HUES64 (cell line): ENCODE data around the gene SCN8A. TPM values are rescaled to one million over a fixed set of nuclear protein-coding genes. Genes with fewer than 3 reads are reported as not detected.
"Not testable (repeated sequence)": the region's sequence is repeated elsewhere in the genome, so short reads cannot be mapped to it uniquely, and the experiment has no call there.

Source experiments
- H3K27ac ChIP-seq: 2 replicates; pipeline ENCODE4 v1.7.0; 2013; ENCODE audit warnings: low read depth, low read length, inconsistent platforms
- H3K27me3 ChIP-seq: 2 replicates; pipeline ENCODE4 v1.6.1; 2013; ENCODE audit warnings: mild to moderate bottlenecking, low read length; ENCODE audit not compliant: insufficient read depth
- H3K36me3 ChIP-seq: 2 replicates; pipeline ENCODE4 v1.6.1; 2013; ENCODE audit warnings: mild to moderate bottlenecking, low read length; ENCODE audit not compliant: insufficient read depth
- H3K4me1 ChIP-seq: 2 replicates; pipeline ENCODE4 v1.6.1; 2013; ENCODE audit warnings: mild to moderate bottlenecking, low read length, moderate library complexity; ENCODE audit not compliant: insufficient read depth
- H3K4me3 ChIP-seq: 2 replicates; pipeline ENCODE4 v1.5.1; 2013; ENCODE audit warnings: mild to moderate bottlenecking, low read length, moderate library complexity
- H3K9ac ChIP-seq: 2 replicates; pipeline ENCODE4 v1.6.1; 2013; ENCODE audit warnings: mild to moderate bottlenecking, low read depth, low read length
- H3K9me3 ChIP-seq: 2 replicates; pipeline ENCODE4 v1.6.1; 2013; ENCODE audit warnings: low read depth, low read length; ENCODE audit not compliant: insufficient read depth
- WGBS: fragments of 150-250, 120-280 bp; methylation state at CpG from one replicate; pipeline ENCODE4 v1.1.7; 2013; ENCODE audit warnings: missing lambda C conversion rate; 5-methylcytosine and 5-hydroxymethylcytosine counted together
- polyA plus RNA-seq, 2 experiments: library from polyadenylated mRNA; stranded (reverse); fragments of 50-300 nt; gene quantifications; one replicate each; pipeline ENCODE4 v1.2.3, GENCODE V29; 2013

The SCN8A gene
- polyA plus RNA-seq (2013, experiment 1 of 2), result 4.5 TPM
- polyA plus RNA-seq (2013, experiment 2 of 2), result 5.6 TPM

DNA sequence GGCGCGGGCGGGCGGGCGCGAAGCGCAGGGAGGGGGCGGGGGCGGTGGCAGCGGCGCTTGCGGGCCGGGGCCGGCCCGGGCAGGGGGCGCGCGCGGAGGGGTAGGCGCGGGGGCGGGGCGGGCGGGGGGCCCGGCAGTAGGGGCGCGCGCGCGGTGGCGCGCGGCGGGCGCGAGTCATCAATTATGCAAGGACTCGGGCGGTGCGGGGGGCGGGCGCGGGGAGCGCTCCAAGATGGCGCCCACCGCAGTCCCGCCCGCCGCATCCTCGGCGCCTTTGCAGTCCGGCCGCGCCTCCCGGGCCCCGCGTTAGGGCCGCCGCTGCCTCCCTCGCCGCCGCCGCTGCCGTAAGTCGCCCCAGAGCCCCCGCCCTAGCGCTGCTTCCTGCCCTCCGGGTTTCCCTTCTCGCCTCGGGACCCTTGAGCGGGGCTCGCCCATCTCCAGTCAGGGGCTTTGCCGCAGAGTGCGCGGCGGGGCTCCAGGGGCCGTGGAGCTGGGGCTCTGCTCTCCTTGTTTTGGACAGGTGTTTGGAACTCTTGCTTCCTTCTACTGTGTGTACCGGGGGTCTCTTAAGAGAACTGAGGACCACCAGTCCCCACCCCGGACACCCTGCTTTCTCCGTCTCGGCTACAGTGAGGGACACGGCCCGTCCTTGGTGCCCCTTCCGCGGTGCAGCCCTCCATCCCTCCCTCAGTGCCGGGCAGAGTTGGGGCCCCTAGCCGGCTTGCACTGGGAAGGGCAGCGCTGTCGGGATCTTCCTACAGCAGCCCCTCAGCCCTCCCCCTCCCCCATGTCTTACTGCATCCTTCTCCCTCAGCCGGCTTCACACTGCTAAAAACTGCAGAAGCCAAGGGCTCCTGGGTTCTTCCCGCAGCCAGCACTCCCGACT is at the start of gene SCN8A:
SCN8A (plus strand) TSS at position 218 of the 886 bp plus-strand sequence. CDS start 71,585 bp downstream, outside the sequence.
- H3K9ac ChIP-seq, result peak within 1 kb of the TSS; percentile 76
- H3K27ac ChIP-seq, result peak within 1 kb of the TSS; percentile 77
- no peaks in the 10 kb centered on the region for H3K36me3 ChIP-seq
- WGBS, result under 1% methylated on average over 91 of the region's 91 CpGs
- H3K27me3 ChIP-seq, result peaks cover 15% of the 10 kb centered on the region
- no peaks in the 10 kb centered on the region; the same call in 1 of the 2 replicates for H3K4me1 ChIP-seq
- no peaks in the 10 kb centered on the region for H3K9me3 ChIP-seq
- peak within 1 kb of the TSS; percentile 91 for H3K4me3 ChIP-seq

DNA sequence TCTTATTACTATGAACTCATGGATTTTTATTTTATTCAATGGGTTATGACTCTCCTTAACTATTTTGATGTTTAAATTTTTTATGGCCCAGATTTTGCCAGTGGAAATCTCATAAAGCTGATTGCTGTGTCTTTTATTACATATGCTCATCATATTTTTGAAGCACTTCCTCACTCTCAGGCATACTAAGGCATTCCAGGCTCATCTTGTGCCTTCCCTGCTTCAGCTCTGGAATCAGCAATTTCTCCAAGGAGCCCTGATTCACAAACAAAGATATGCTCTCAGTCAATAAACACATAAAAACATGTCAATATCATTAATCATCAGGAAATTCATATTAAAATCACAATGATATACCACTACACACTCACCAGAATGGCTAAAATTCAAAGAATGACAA is 44.9 kb upstream of the SCN8A start:
- H3K9ac ChIP-seq, result no peak overlapping the region
- no peaks in the 10 kb centered on the region for H3K9me3 ChIP-seq
- peaks cover 12% of the 10 kb centered on the region; the same call in 1 of the 2 replicates for H3K4me1 ChIP-seq
- H3K36me3 ChIP-seq, result no peaks in the 10 kb centered on the region
- no peak overlapping the region for H3K4me3 ChIP-seq
- no peaks in the 10 kb centered on the region for H3K27me3 ChIP-seq
- no peak overlapping the region for H3K27ac ChIP-seq

DNA sequence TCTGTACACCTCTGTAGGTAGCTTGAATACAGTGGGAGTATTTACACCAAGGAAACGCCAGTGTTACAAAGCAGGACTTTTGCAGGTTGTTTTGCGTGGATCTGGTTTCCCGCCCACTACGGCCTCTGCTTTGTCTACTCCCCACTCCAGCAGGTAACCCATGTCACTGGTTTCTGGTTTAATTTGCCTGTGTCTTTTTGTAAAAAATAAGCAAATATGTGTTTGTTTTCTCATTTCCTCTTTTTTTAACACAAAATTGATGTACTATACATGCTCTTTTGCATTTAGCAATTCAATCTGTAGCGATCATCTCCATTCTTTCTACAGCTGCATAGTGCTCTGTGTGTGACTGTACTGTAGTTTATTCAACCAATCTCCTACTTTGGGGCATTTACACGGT is 43.4 kb upstream of the SCN8A start:
- Histone ChIP-seq H3K4me3 (no peak overlapping the region), H3K9ac (no peak overlapping the region), H3K27ac (no peak overlapping the region), H3K4me1 (peaks cover 12% of the 10 kb centered on the region; the same call in 1 of the 2 replicates), H3K36me3 (no peaks in the 10 kb centered on the region), H3K9me3 (no peaks in the 10 kb centered on the region), H3K27me3 (no peaks in the 10 kb centered on the region)
- 87% methylated on average over 6 of the region's 6 CpGs for WGBS

DNA sequence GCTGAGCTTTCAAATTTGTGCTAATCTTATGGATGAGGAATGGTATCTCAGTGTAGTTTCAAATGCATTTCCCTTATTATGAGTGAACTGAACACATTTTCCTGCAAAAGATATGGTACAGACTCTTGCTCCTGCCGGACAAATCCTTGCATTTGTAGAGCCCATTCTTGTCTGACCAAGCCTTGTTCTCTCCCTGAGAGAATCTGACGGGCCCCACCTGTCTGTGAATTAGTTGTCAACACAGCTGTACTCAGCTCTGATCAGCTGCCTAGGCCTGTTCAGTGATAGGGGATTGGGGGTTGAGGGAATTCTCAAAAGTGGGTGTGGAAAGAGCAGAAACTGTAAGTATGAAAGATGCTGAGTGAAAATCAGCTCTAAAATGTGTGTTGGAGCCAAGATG is 42.8 kb upstream of the SCN8A start:
- 83% methylated on average over 2 of the region's 2 CpGs for WGBS
- H3K4me1 ChIP-seq, result peaks cover 12% of the 10 kb centered on the region; the same call in 1 of the 2 replicates
- no peak overlapping the region for H3K4me3 ChIP-seq
- H3K9me3 ChIP-seq, result no peaks in the 10 kb centered on the region
- H3K36me3 ChIP-seq, result no peaks in the 10 kb centered on the region
- no peak overlapping the region for H3K27ac ChIP-seq
- H3K27me3 ChIP-seq, result no peaks in the 10 kb centered on the region
- no peak overlapping the region for H3K9ac ChIP-seq

DNA sequence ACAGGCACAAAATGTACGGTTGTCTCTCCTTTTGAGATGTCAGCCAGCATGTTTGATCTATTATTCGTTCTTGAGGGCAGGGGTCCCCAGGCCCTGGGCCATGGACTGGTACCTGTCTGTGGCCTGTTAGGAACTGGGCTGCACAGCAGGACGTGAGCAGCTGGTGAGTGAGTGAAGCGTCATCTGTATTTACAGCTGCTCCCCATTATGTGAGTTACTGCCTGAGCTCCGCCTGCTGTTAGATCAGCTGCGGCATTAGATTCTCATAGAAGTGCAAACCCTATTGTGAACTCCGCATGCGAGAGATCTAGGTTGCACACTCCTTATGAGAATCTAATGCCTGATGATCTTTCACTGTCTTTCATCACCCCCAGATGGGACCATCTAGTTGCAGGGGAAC is 41.4 kb upstream of the SCN8A start:
- H3K9ac ChIP-seq, result no peak overlapping the region
- no peaks in the 10 kb centered on the region for H3K36me3 ChIP-seq
- H3K9me3 ChIP-seq, result no peaks in the 10 kb centered on the region; the same call in 1 of the 2 replicates
- peaks cover 11% of the 10 kb centered on the region; the same call in 1 of the 2 replicates for H3K4me1 ChIP-seq
- 90% methylated on average over 8 of the region's 8 CpGs for WGBS
- H3K4me3 ChIP-seq, result no peak overlapping the region
- H3K27me3 ChIP-seq, result no peaks in the 10 kb centered on the region
- H3K27ac ChIP-seq, result no peak overlapping the region

DNA sequence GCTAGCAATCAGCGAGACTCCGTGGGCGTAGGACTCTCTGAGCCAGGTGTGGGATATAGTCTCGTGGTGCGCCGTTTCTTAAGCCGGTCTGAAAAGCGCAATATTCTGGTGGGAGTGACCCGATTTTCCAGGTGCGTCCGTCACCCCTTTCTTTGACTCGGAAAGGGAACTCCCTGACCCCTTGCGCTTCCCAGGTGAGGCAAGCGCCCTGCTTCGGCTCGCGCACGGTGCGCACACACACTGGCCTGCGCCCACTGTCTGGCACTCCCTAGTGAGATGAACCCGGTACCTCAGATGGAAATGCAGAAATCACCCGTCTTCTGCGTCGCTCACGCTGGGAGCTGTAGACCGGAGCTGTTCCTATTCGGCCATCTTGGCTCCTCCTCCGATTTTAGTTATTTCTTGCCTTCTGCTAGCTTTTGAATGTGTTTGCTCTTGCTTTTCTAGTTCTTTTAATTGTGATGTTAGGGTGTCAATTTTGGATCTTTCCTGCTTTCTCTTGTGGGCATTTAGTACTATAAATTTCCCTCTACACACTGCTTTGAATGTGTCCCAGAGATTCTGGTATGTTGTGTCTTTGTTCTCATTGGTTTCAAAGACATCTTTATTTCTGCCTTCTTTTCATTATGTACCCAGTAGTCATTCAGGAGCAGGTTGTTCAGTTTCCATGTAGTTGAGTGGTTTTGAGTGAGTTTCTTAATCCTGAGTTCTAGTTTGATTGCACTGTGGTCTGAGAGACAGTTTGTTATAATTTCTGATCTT is 22.6 kb upstream of the SCN8A start:
- H3K4me3 ChIP-seq, result 0 out of 2 replicates have a peak overlapping the region, but pooled peaks have one; percentile 19
- H3K9ac ChIP-seq, H3K36me3 ChIP-seq, H3K4me1 ChIP-seq, H3K27ac ChIP-seq, H3K27me3 ChIP-seq, H3K9me3 ChIP-seq: not testable (repeated sequence)
- WGBS, result 72% methylated on average over 12 of the region's 28 CpGs

DNA sequence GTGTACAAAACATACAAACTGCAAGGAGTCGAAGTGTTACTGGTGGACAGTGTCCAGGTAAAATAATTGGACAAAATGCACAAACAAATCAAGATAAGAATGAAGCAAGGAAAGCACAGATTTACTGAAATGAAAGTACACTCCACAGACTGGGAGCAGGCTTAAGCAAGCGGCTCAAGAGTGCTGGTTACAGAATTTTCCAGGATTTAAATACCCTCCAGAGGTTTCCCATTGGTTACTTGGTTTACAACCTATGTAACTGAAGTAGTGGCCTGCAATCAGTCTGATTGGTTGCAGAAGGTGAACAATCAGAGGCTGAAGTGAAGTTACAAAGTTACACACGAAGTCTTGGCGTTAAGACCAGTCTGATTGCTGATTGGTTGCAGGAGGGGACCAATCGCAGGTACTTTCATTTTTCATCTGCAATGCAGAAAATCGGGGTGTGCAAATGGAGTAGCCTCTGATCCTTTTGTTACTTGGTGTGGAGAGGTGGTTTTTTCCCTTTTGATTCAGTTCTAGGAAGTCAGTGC is 11.6 kb upstream of the SCN8A start:
- H3K36me3 ChIP-seq, result no peaks in the 10 kb centered on the region
- 0 out of 2 replicates have a peak, but pooled peaks cover 5% of the 10 kb centered on the region for H3K9me3 ChIP-seq
- H3K4me1 ChIP-seq, result no peaks in the 10 kb centered on the region
- H3K9ac ChIP-seq, result no peak overlapping the region
- no peak overlapping the region for H3K4me3 ChIP-seq
- H3K27ac ChIP-seq, result no peak overlapping the region
- H3K27me3 ChIP-seq, result no peaks in the 10 kb centered on the region
- WGBS, result 88% methylated on average over 6 of the region's 6 CpGs

DNA sequence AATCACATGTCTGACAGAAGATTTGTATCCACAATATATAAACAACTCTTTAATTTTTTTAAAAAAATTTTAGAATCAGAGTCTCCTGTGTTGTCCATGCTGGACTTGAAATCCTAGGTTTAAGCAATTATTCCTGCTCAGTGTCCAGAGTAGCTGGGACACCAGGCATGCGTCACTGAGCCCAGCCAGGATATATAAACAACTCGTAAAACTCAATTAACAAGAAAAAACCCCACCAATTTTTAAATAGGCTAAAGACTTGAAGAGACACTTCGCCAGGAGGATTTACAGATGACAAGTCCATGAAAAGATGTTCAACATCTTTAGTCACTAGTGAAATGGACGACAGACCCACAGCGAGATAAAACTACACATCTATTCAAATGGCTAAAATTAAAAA is 2.0 kb upstream of the SCN8A start:
- Histone ChIP-seq H3K4me3 (no peak overlapping the region), H3K4me1 (no peaks in the 10 kb centered on the region; the same call in 1 of the 2 replicates), H3K9me3 (no peaks in the 10 kb centered on the region), H3K27ac (no peak overlapping the region), H3K36me3 (no peaks in the 10 kb centered on the region), H3K9ac (no peak overlapping the region), H3K27me3 (peaks cover 15% of the 10 kb centered on the region)
- 93% methylated on average over 5 of the region's 5 CpGs for WGBS

DNA sequence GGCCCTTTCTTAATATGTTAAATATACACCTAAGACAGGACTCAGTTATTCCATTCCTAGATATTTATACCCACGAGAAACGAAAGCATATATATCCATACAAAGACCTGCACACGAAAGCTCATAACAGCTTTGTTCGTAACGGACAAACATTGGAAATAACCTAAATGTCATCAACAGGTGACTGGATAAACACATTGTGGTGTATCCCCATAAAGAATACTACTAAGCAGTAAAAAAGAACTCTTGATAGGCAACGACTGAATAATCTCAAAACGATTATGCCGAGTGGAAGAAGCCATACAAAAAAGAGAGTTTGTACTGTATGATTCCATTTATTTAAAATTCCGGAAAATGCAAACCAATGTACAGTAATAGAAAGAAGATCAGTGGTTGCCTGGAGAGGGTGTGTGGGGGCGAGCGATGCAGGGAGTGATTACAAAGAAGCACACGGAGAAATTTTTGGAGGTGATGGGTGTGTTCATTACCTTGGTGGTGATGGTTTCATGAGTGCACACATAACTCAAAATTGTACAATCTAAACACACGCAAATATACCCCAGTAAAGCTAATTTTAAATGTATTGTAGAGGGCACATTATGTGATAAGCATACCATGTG is 1.4 kb upstream of the SCN8A start:
- Histone ChIP-seq H3K9ac (no peak overlapping the region), H3K27ac (no peak overlapping the region), H3K4me1 (no peaks in the 10 kb centered on the region; the same call in 1 of the 2 replicates), H3K36me3 (no peaks in the 10 kb centered on the region), H3K9me3 (no peaks in the 10 kb centered on the region), H3K27me3 (peaks cover 15% of the 10 kb centered on the region), H3K4me3 (no peak overlapping the region)
- 97% methylated on average over 12 of the region's 13 CpGs for WGBS

DNA sequence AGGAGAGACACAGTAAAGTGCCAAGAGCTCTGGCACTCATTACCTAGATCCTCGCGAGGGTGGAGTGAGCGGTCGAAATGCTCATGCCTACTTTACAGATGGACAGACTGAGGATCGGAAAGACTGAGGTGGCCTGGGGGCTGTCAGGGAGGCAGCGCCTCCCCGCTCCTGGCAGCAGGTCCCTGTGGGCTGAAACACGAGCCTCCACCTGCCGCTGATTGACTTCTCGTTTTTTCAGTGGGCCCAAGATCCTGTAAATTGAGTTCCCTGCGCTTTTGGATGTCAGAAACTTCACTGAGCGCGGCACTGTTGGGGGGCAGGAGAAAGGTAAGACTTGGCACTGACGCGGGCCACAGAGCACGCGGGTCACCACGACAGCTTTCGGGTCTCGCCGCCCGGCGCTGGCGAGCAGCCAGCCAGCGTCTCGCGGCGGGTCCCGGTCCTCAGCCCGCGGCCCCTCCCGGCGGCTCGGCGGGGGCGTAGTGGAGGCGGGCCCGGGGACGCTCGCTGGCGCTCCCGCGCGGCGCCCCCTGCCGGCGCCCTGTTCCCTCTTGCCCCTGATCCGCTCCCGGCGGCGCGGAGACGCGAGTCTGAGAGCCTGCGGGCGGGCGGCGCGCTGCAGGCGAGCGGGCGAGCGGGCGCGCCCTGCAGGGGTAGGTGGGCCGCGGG is 552 bp upstream of the SCN8A start:
- WGBS, result 5% methylated on average over 67 of the region's 67 CpGs

More for the DNA sequence above, 552 bp upstream of the SCN8A start:
- Histone ChIP-seq H3K4me3 (peak overlapping the region; percentile 79), H3K9me3 (no peaks in the 10 kb centered on the region), H3K9ac (peak overlapping the region; percentile 68), H3K27me3 (peaks cover 15% of the 10 kb centered on the region), H3K36me3 (no peaks in the 10 kb centered on the region), H3K27ac (peak overlapping the region; percentile 33; the same call in 1 of the 2 replicates), H3K4me1 (no peaks in the 10 kb centered on the region; the same call in 1 of the 2 replicates)
